Osteoblast (primary cell): ENCODE measurements around the gene COA4. TPM values are rescaled to one million over a fixed set of nuclear protein-coding genes. Genes with fewer than 3 reads are reported as not detected.

Experiments used
- DNase-seq: peaks from one replicate; pipeline ENCODE4 v3.0.0; 2011; ENCODE audit warnings: low spot score, mixed read lengths; ENCODE audit not compliant: insufficient read length; ENCODE audit errors: missing footprints
- H2AFZ ChIP-seq: 2 replicates; pipeline ENCODE4 v1.6.0; 2011; ENCODE audit warnings: mild to moderate bottlenecking, low read length
- H3K27ac ChIP-seq: 2 replicates; pipeline ENCODE4 v1.5.1; 2011; ENCODE audit warnings: mild to moderate bottlenecking, low read depth, low read length, moderate library complexity
- H3K27me3 ChIP-seq: 2 replicates; pipeline ENCODE4 v1.6.0; 2012; ENCODE audit warnings: mild to moderate bottlenecking, control low read depth, inconsistent platforms, low read length, moderate library complexity; ENCODE audit not compliant: insufficient read depth
- H3K36me3 ChIP-seq: 2 replicates; pipeline ENCODE4 v1.5.1; 2011; ENCODE audit warnings: mild to moderate bottlenecking, low read length, control low read depth, moderate library complexity; ENCODE audit not compliant: insufficient read depth
- H3K4me1 ChIP-seq: 2 replicates; pipeline ENCODE4 v1.5.1; 2011; ENCODE audit warnings: mild to moderate bottlenecking, low read length, control low read depth, moderate library complexity; ENCODE audit not compliant: insufficient read depth
- H3K4me2 ChIP-seq: 2 replicates; pipeline ENCODE4 v1.6.0; 2011; ENCODE audit warnings: mild to moderate bottlenecking, low read length; ENCODE audit not compliant: insufficient read depth
- H3K4me3 ChIP-seq: fragments of 200-600 bp; sonication (generic); 3 replicates; pipeline ENCODE4 v1.5.1; 2012; ENCODE audit warnings: mild to moderate bottlenecking, low read length, inconsistent platforms; ENCODE audit not compliant: insufficient read depth
- H3K79me2 ChIP-seq: 2 replicates; pipeline ENCODE4 v1.6.0; 2012; ENCODE audit warnings: mild to moderate bottlenecking, low read length, control low read depth, inconsistent platforms; ENCODE audit not compliant: insufficient read depth
- H3K9me3 ChIP-seq: 2 replicates; pipeline ENCODE4 v1.5.1; 2011; ENCODE audit warnings: low read depth, low read length, control low read depth
- H4K20me1 ChIP-seq: 2 replicates; pipeline ENCODE4 v1.6.0; 2012; ENCODE audit warnings: mild to moderate bottlenecking, low read length, control low read depth; ENCODE audit not compliant: insufficient read depth
- CTCF ChIP-seq: IDR thresholded peaks from 2 replicates; pipeline ENCODE4 v1.5.1; 2011; ENCODE audit warnings: mild to moderate bottlenecking, low read depth, low read length, moderate library complexity; ENCODE audit errors: extremely low read depth
- total RNA-seq: library from RNA; depleted of rRNA; stranded (reverse); fragments of >200 nt; gene quantifications from 2 replicates; pipeline ENCODE4 v1.2.3, GENCODE V29; 2012

The COA4 gene
- total RNA-seq, 1 donor: 45.2 TPM

GRCh38 chr11:73860202-73860601, 16.4 kb downstream of the COA4 start:
- no peak overlapping the region for H3K27ac ChIP-seq
- H3K36me3 ChIP-seq: peaks cover 8% of the 10 kb centered on the region
- no peaks in the 10 kb centered on the region for H3K79me2 ChIP-seq
- no peak overlapping the region for H3K4me2 ChIP-seq
- H3K4me3 ChIP-seq: no peak overlapping the region
- no peak for TF ChIP-seq CTCF
- no peak overlapping the region for H2AFZ ChIP-seq
- H3K9me3 ChIP-seq: no peaks in the 10 kb centered on the region
- no peak for DNase-seq
- H3K27me3 ChIP-seq: no peaks in the 10 kb centered on the region
- H3K4me1 ChIP-seq: no peaks in the 10 kb centered on the region
- H4K20me1 ChIP-seq: peaks cover 2% of the 10 kb centered on the region

GRCh38 chr11:73859671-73860070, 17.0 kb downstream of the COA4 start:
- H3K27ac ChIP-seq: no peak overlapping the region
- no peaks in the 10 kb centered on the region for H3K79me2 ChIP-seq
- peaks cover 2% of the 10 kb centered on the region for H4K20me1 ChIP-seq
- H3K4me2 ChIP-seq: no peak overlapping the region
- no peak for DNase-seq
- no peak overlapping the region for H3K4me3 ChIP-seq
- no peaks in the 10 kb centered on the region for H3K9me3 ChIP-seq
- no peaks in the 10 kb centered on the region for H3K27me3 ChIP-seq
- no peak for TF ChIP-seq CTCF
- no peak overlapping the region for H2AFZ ChIP-seq
- peaks cover 8% of the 10 kb centered on the region for H3K36me3 ChIP-seq
- peaks cover under 1% of the 10 kb centered on the region for H3K4me1 ChIP-seq

- no peaks in the 10 kb centered on the region for H3K79me2 ChIP-seq
- no peaks in the 10 kb centered on the region for H3K36me3 ChIP-seq
- no peak for TF ChIP-seq CTCF
- peaks cover 3% of the 10 kb centered on the region for H3K4me1 ChIP-seq
- H3K9me3 ChIP-seq: no peaks in the 10 kb centered on the region
- H4K20me1 ChIP-seq: peaks cover 2% of the 10 kb centered on the region
- DNase-seq: no peak
- no peaks in the 10 kb centered on the region for H3K27me3 ChIP-seq
- no peak overlapping the region for H3K4me3 ChIP-seq
- H2AFZ ChIP-seq: no peak overlapping the region
- no peak overlapping the region for H3K4me2 ChIP-seq
- no peak overlapping the region for H3K27ac ChIP-seq
Measured at GRCh38 chr11:73856031-73856567, 20.5 kb downstream of the COA4 start.

GRCh38 chr11:73854680-73855079, 22.0 kb downstream of the COA4 start:
- H3K27ac ChIP-seq: no peak overlapping the region
- no peak overlapping the region for H3K4me3 ChIP-seq
- no peak overlapping the region for H3K4me2 ChIP-seq
- H4K20me1 ChIP-seq: peaks cover 2% of the 10 kb centered on the region
- H3K36me3 ChIP-seq: no peaks in the 10 kb centered on the region
- H2AFZ ChIP-seq: no peak overlapping the region
- DNase-seq: no peak
- no peak for TF ChIP-seq CTCF
- H3K27me3 ChIP-seq: no peaks in the 10 kb centered on the region
- H3K79me2 ChIP-seq: no peaks in the 10 kb centered on the region
- H3K9me3 ChIP-seq: no peaks in the 10 kb centered on the region
- H3K4me1 ChIP-seq: peaks cover 3% of the 10 kb centered on the region
